ENCODE measurements around the gene TUBA4A. TPM values are rescaled to one million over a fixed set of nuclear protein-coding genes. Genes with fewer than 3 reads are reported as not detected.

TUBA4A gene
- total and polyA plus RNA-seq, 9 of the 15 experiments (the other 6 are each of a cell fraction or from before 2014, with no cell fraction given) = 25.1 to 174 (median 42.4) TPM

DNA sequence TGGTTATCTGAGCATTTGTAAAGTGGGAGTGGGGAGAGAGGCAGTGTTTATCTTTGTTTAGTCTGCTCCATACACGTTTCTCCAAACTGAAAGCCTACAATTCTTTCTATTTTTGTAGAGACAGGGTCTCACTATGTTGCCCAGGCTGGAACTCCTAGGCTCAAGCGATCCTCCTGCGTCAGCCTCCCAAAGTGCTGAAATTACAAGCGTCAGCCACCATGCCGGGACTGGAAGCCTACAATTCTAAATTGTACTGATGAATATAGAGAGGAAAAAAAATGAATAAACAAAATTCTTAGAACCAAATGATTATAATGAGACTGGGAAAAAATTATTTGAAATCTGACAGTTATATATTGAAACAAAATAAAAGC, 48.6 kb downstream of the TUBA4A start:
- H3K36me3 ChIP-seq (ENCODE audit: control insufficient read depth, insufficient read depth, low read length) = peaks cover 30% of the 10 kb centered on the region; the same call in 2 of the 3 replicates
- TF ChIP-seq ZNF277 (CRISPR knock-in tag; IDR thresholded peaks at IDR 0.05; ENCODE audit: borderline replicate concordance) (no peak), ZNF121 (CRISPR knock-in tag; conservative IDR thresholded peaks at IDR 0.05) (peak; percentile 68)
- H3K9me1 ChIP-seq (ENCODE audit: control insufficient read depth, insufficient read depth, low read length) = no peaks in the 10 kb centered on the region
- CTCF ChIA-PET (ENCODE audit: low intra/inter-chr PET ratio) = no interaction called here
- no peaks in the 10 kb centered on the region for H3K27me3 ChIP-seq (ENCODE audit: control insufficient read depth in 2 of 2, insufficient read depth in 2 of 2, low read length in 2 of 2)
- POLR2A ChIA-PET = interaction anchor here (1.2 kb wide), 1 partner anchor 10 kb away, joined by 3 read pairs; no protein-coding TSS in a partner anchor
- no peak overlapping the region for H3K27ac ChIP-seq (ENCODE audit: extremely low read depth, low read depth, low read length)
- H3K4me1 ChIP-seq (replicated peaks in 1 of 2; ENCODE audit: control insufficient read depth in 2 of 2, insufficient read depth in 2 of 2, low read length in 2 of 2) = peaks cover 16 to 17% of the 10 kb centered on the region in 2 experiments; a peak in 4 of 5 replicates
- H3K4me3 ChIP-seq = no peak overlapping the region
- H3K4me2 ChIP-seq (ENCODE audit: insufficient read depth, low read length) = no peak overlapping the region
- BruUV-seq (replicated peaks) = no TSS peak
- peaks cover 11% of the 10 kb centered on the region; the same call in 1 of the 2 replicates for H4K20me1 ChIP-seq (replicated peaks; ENCODE audit: control insufficient read depth, insufficient read depth, low read length)
- in situ Hi-C loops (cut with MboI) (loop anchor here (5.0 kb wide), 1 partner anchor 33 kb away; the partner anchor contains the start of gene SLC23A3), intact Hi-C loops (cut with micrococcal nuclease) (no loop called here)
- H2AFZ ChIP-seq (ENCODE audit: low read depth, low read length) = no peak overlapping the region
- WGBS (ENCODE audit: insufficient coverage, low coverage, missing lambda C conversion rate) = 80% methylated on average over 5 of the region's 5 CpGs
- H3K9me3 ChIP-seq (replicated peaks; ENCODE audit: control insufficient read depth, insufficient read depth, low read depth, low read length) = 0 out of 2 replicates have a peak, but pooled peaks cover 2% of the 10 kb centered on the region
- FAIRE-seq = no peak
- no peak for DNase-seq (ENCODE audit: extremely low read depth in 1 of 4, low spot score in 3 of 4)
- H3K79me2 ChIP-seq (ENCODE audit: control insufficient read depth, insufficient read depth, low read length) = no peaks in the 10 kb centered on the region
- no peak for ATAC-seq
- no peak overlapping the region for H3K9ac ChIP-seq (ENCODE audit: insufficient read depth in 1 of 2, low read depth in 2 of 2, low read length in 2 of 2)
